ENCODE data around the gene MAP3K4. TPM values are rescaled to one million over a fixed set of nuclear protein-coding genes. Genes with fewer than 3 reads are reported as not detected.

The MAP3K4 gene
- total and polyA plus RNA-seq, 8 donors, result 7.3 to 598 (median 19.4) TPM

DNA sequence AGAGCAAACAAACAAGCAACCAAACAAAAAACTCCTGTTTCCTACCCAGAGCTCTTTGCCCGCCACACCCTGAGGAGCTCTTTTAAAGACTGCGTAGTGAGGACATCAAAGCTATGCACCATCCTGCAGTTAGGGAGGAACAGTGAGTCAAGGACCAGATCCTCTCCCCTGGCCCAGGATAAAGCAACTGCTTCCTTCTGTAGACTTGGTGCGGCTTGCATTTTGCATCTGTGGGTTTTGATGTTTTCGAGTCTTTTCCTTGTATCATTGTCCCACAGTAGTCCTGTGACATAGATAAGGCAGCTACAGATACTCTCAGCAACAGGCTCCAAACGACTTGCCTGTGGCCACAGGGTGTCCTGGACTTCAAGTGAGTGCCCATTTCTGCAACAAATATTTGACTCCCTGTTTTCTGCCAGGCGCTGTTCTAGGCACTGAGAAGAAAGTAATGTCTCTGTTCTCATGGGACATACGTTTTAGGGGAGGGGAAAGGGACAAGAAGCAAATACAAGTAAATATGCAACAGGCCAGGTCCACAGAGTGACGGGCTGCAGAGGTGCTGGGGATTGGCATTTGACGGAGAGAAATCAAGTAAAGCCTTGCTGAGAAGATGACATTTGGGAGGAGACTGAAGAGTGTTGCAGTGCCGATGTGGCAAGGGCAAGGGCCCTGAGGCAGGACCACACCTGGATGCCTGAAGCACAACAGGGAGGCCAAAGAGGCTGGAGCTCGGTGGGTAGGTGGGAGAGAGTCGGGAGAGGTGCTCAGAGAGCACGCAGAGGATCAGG is 35.9 kb upstream of the MAP3K4 start:
- TF ChIP-seq POLR2AphosphoS5 (IDR thresholded peaks at IDR 0.05) (no peak), EP300 (IDR thresholded peaks at IDR 0.05) (no peak), POLR2A (IDR thresholded peaks at IDR 0.05) (no peak)
- TF ChIP-seq, protein P1, sequence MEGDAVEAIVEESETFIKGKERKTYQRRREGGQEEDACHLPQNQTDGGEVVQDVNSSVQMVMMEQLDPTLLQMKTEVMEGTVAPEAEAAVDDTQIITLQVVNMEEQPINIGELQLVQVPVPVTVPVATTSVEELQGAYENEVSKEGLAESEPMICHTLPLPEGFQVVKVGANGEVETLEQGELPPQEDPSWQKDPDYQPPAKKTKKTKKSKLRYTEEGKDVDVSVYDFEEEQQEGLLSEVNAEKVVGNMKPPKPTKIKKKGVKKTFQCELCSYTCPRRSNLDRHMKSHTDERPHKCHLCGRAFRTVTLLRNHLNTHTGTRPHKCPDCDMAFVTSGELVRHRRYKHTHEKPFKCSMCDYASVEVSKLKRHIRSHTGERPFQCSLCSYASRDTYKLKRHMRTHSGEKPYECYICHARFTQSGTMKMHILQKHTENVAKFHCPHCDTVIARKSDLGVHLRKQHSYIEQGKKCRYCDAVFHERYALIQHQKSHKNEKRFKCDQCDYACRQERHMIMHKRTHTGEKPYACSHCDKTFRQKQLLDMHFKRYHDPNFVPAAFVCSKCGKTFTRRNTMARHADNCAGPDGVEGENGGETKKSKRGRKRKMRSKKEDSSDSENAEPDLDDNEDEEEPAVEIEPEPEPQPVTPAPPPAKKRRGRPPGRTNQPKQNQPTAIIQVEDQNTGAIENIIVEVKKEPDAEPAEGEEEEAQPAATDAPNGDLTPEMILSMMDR (IDR thresholded peaks at IDR 0.05), result no peak
- intact Hi-C loops (cut with DNase I; ENCODE audit: low total_unique reads), result no loop called here
- 82 to 85% (median 85%) methylated on average over 13 of the region's 13 CpGs for WGBS, 5 donors
- no peaks in the 10 kb centered on the region for H3K9me3 ChIP-seq
- H3K4me3 ChIP-seq, result no peak overlapping the region
- H3K27ac ChIP-seq, result no peak overlapping the region
- DNase-seq, result no peak
- H3K4me1 ChIP-seq, result peaks cover 0 to 7% (median under 1%) of the 10 kb centered on the region in 4 donors
- H3K27me3 ChIP-seq, result no peaks in the 10 kb centered on the region
- no peaks in the 10 kb centered on the region for H3K36me3 ChIP-seq

GRCh38 chr6:160956300-160957035 is 35.1 kb upstream of the MAP3K4 start:
- no peak for DNase-seq
- Histone ChIP-seq H3K9me3 (no peaks in the 10 kb centered on the region), H3K36me3 (no peaks in the 10 kb centered on the region), H3K4me1 (no peaks in the 10 kb centered on the region), H3K27ac (no peak overlapping the region), H3K4me3 (no peak overlapping the region), H3K27me3 (no peaks in the 10 kb centered on the region)
- intact Hi-C loops (cut with DNase I; ENCODE audit: low total_unique reads), result no loop called here
- no peak for TF ChIP-seq EP300 (IDR thresholded peaks at IDR 0.05)
- no peak for TF ChIP-seq POLR2AphosphoS5 (IDR thresholded peaks at IDR 0.05)
- 83 to 86% (median 84%) methylated on average over 8 of the region's 8 CpGs for WGBS, 5 donors

GRCh38 chr6:160959726-160960435 is 31.7 kb upstream of the MAP3K4 start:
- Histone ChIP-seq H3K27ac (no peak overlapping the region), H3K36me3 (no peaks in the 10 kb centered on the region), H3K4me1 (no peaks in the 10 kb centered on the region), H3K4me3 (no peak overlapping the region), H3K27me3 (no peaks in the 10 kb centered on the region), H3K9me3 (no peaks in the 10 kb centered on the region)
- TF ChIP-seq POLR2AphosphoS5 (IDR thresholded peaks at IDR 0.05) (no peak), EP300 (IDR thresholded peaks at IDR 0.05) (no peak), POLR2A (IDR thresholded peaks at IDR 0.05) (no peak)
- TF ChIP-seq, protein P1 (IDR thresholded peaks at IDR 0.05), result no peak
- intact Hi-C loops (cut with DNase I; ENCODE audit: low total_unique reads), result no loop called here
- WGBS, 5 donors, result 80 to 86% (median 82%) methylated on average over 7 of the region's 7 CpGs
- no peak for DNase-seq

DNA sequence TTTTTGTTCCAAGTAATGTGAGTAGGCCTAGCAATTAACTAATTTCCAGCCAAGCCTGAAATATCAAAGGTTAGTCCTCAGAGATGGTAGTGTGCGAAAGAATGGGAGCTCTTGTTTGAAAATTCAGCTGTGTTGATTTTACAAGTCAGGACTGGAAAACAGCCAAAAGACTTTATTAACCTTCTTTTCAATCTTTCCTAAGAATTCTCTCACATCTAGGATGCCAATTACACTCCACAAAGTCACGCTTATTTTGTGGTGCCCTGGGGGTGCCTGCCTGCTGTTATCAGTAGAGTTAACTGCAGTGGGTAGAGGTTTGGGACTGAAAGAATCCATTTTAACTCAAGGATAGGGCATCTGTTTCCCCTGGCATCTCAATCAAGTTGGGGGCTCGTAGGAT is 30.7 kb upstream of the MAP3K4 start:
- H3K27me3 ChIP-seq, result no peaks in the 10 kb centered on the region
- intact Hi-C loops (cut with DNase I; ENCODE audit: low total_unique reads), result no loop called here
- TF ChIP-seq POLR2AphosphoS5 (IDR thresholded peaks at IDR 0.05) (no peak), EP300 (IDR thresholded peaks at IDR 0.05) (no peak), POLR2A (IDR thresholded peaks at IDR 0.05) (no peak)
- TF ChIP-seq, protein P1 (IDR thresholded peaks at IDR 0.05), result no peak
- H3K36me3 ChIP-seq, result no peaks in the 10 kb centered on the region
- no peak overlapping the region for H3K4me3 ChIP-seq
- peak in 1 of 2 donors; percentile 53 for DNase-seq
- no peaks in the 10 kb centered on the region for H3K4me1 ChIP-seq
- no peaks in the 10 kb centered on the region for H3K9me3 ChIP-seq
- no peak overlapping the region for H3K27ac ChIP-seq
- WGBS, 5 donors, result 26 to 55% (median 32%) methylated on average over 3 of the region's 3 CpGs

All from stomach (tissue), 9 donors.